ENCODE data around the gene MYO5A.

MYO5A gene

DNA sequence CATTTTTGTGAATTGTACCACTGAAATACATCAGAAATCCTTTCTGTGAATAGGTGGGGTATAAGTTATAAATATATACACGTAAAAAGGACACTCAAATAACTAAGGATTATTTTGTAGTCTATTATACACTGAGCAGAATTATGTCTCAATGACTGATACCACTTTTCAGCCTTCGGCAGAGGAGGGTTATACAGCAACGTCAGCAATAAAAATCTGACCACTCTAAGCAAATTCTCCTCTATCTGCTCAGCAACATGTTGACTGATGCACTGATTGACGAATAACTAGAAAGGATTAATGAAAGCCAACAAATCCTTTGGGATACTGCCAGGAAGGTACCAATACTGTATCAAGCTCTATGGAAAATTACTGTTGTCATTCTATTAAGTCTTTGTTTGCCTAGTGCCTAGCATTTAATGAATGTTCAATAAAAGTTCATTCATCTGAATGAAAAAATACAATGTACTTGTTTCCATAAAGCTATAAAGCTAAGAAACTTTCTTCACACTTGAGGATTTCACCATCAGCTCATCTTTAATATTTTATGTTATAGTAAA, 34.9 kb upstream of the MYO5A start:
- H3K27ac ChIP-seq (ENCODE audit: low read depth, low read length, poor library complexity, severe bottlenecking): no peak overlapping the region
- no peaks in the 10 kb centered on the region for H3K9me3 ChIP-seq (ENCODE audit: low read length)
- no peak overlapping the region for H3K9ac ChIP-seq (ENCODE audit: low read length)
- H3K4me3 ChIP-seq (ENCODE audit: low read depth, low read length, poor library complexity, severe bottlenecking): no peak overlapping the region
- no peaks in the 10 kb centered on the region for H3K9me2 ChIP-seq (ENCODE audit: low read depth, low read length)
- no peak for TF ChIP-seq EZH2 (IDR thresholded peaks at IDR 0.05; ENCODE audit: borderline replicate concordance, low read length)
- TF ChIP-seq, protein P1, sequence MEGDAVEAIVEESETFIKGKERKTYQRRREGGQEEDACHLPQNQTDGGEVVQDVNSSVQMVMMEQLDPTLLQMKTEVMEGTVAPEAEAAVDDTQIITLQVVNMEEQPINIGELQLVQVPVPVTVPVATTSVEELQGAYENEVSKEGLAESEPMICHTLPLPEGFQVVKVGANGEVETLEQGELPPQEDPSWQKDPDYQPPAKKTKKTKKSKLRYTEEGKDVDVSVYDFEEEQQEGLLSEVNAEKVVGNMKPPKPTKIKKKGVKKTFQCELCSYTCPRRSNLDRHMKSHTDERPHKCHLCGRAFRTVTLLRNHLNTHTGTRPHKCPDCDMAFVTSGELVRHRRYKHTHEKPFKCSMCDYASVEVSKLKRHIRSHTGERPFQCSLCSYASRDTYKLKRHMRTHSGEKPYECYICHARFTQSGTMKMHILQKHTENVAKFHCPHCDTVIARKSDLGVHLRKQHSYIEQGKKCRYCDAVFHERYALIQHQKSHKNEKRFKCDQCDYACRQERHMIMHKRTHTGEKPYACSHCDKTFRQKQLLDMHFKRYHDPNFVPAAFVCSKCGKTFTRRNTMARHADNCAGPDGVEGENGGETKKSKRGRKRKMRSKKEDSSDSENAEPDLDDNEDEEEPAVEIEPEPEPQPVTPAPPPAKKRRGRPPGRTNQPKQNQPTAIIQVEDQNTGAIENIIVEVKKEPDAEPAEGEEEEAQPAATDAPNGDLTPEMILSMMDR (IDR thresholded peaks at IDR 0.05; ENCODE audit: low read length): no peak
- no peak overlapping the region for H3K4me2 ChIP-seq (ENCODE audit: low read length)
- H3K4me1 ChIP-seq (ENCODE audit: insufficient read depth, low read length, severe bottlenecking): peaks cover 65% of the 10 kb centered on the region
- no peaks in the 10 kb centered on the region for H3F3A ChIP-seq (ENCODE audit: insufficient read depth, low read length)
- peaks cover 46% of the 10 kb centered on the region for H3K36me3 ChIP-seq (ENCODE audit: insufficient read depth, low read length)
- H3K79me2 ChIP-seq (ENCODE audit: insufficient read depth, low read length): peaks cover 99% of the 10 kb centered on the region
- 0 out of 2 replicates have a peak, but pooled peaks cover 5% of the 10 kb centered on the region for H4K20me1 ChIP-seq (ENCODE audit: insufficient read depth, low read length)
- H3K27me3 ChIP-seq (ENCODE audit: insufficient read depth, low read length): no peaks in the 10 kb centered on the region
- H2AFZ ChIP-seq (ENCODE audit: low read length): no peak overlapping the region

DNA sequence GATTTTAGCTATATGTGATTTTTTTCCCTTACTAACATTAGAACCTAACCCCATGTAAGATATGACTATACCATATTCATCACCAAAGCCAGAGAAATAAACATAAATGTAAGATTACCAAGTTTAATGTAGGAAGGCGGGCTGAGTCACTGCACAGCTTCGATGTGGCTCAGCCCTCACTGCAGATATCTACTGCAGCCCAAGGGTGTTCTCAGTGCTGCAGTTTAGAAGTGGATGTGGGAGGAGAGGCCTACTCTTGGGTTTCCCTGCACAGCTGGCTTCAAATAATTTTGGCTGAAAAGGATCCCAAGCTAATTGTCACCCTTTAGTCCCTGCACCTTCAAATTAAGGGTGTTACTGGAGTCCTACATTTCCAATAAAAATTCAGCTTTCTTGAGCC, 30.9 kb upstream of the MYO5A start:
- Histone ChIP-seq H3F3A (ENCODE audit: insufficient read depth, low read length) (0 out of 2 replicates have a peak, but pooled peaks cover 5% of the 10 kb centered on the region), H3K4me3 (ENCODE audit: low read depth, low read length, poor library complexity, severe bottlenecking) (no peak overlapping the region), H3K9me3 (ENCODE audit: low read length) (no peaks in the 10 kb centered on the region), H3K79me2 (ENCODE audit: insufficient read depth, low read length) (peaks cover 100% of the 10 kb centered on the region), H4K20me1 (ENCODE audit: insufficient read depth, low read length) (0 out of 2 replicates have a peak, but pooled peaks cover 6% of the 10 kb centered on the region), H3K9me2 (ENCODE audit: low read depth, low read length) (no peaks in the 10 kb centered on the region), H3K27me3 (ENCODE audit: insufficient read depth, low read length) (no peaks in the 10 kb centered on the region), H3K36me3 (ENCODE audit: insufficient read depth, low read length) (peaks cover 69% of the 10 kb centered on the region), H3K27ac (ENCODE audit: low read depth, low read length, poor library complexity, severe bottlenecking) (no peak overlapping the region), H3K9ac (ENCODE audit: low read length) (no peak overlapping the region), H2AFZ (ENCODE audit: low read length) (no peak overlapping the region), H3K4me2 (ENCODE audit: low read length) (0 out of 2 replicates have a peak overlapping the region, but pooled peaks have one; percentile 5), H3K4me1 (ENCODE audit: insufficient read depth, low read length, severe bottlenecking) (peaks cover 43% of the 10 kb centered on the region)
- no peak for TF ChIP-seq EZH2 (IDR thresholded peaks at IDR 0.05; ENCODE audit: borderline replicate concordance, low read length)
- TF ChIP-seq, protein P1 (IDR thresholded peaks at IDR 0.05; ENCODE audit: low read length): no peak

DNA sequence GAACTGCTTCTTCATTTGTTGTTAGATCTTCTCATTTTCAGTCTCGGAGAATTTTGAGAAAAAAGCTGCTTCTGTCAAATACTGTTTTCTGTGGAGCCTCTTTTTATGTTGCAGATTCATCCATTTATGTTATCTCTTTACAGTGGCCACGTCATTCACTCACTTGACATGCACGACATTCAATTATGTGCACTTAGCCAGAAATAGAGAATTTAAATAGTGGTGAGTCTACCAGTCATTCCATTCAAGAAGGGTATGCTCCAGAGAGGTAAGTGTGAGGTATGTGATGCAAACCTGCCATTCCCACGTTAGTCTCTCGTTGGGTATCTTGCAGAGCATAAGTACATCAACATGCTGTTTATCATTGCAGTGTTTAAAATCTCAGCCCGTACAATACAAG, 30.3 kb upstream of the MYO5A start:
- Histone ChIP-seq H3K36me3 (ENCODE audit: insufficient read depth, low read length) (peaks cover 69% of the 10 kb centered on the region), H3K27ac (ENCODE audit: low read depth, low read length, poor library complexity, severe bottlenecking) (no peak overlapping the region), H3K27me3 (ENCODE audit: insufficient read depth, low read length) (no peaks in the 10 kb centered on the region), H3K4me2 (ENCODE audit: low read length) (no peak overlapping the region), H3K9me2 (ENCODE audit: low read depth, low read length) (no peaks in the 10 kb centered on the region), H3K4me3 (ENCODE audit: low read depth, low read length, poor library complexity, severe bottlenecking) (no peak overlapping the region), H2AFZ (ENCODE audit: low read length) (no peak overlapping the region), H3F3A (ENCODE audit: insufficient read depth, low read length) (0 out of 2 replicates have a peak, but pooled peaks cover 5% of the 10 kb centered on the region), H3K4me1 (ENCODE audit: insufficient read depth, low read length, severe bottlenecking) (peaks cover 38% of the 10 kb centered on the region), H3K9ac (ENCODE audit: low read length) (no peak overlapping the region), H4K20me1 (ENCODE audit: insufficient read depth, low read length) (0 out of 2 replicates have a peak, but pooled peaks cover 6% of the 10 kb centered on the region), H3K9me3 (ENCODE audit: low read length) (no peaks in the 10 kb centered on the region), H3K79me2 (ENCODE audit: insufficient read depth, low read length) (peaks cover 100% of the 10 kb centered on the region)
- TF ChIP-seq, protein P1 (IDR thresholded peaks at IDR 0.05; ENCODE audit: low read length): no peak
- TF ChIP-seq EZH2 (IDR thresholded peaks at IDR 0.05; ENCODE audit: borderline replicate concordance, low read length): no peak
